GM12801 (cell line): ENCODE measurements around the gene ASB5.

Source experiments
- CTCF ChIP-seq: IDR thresholded peaks from one replicate; pipeline ENCODE4 v1.5.1; 2011; ENCODE audit warnings: control low read depth; ENCODE audit not compliant: insufficient read length; ENCODE audit errors: extremely low read depth

The ASB5 gene

GRCh38 chr4:176291748-176292147 is 22.7 kb upstream of the ASB5 start:
- TF ChIP-seq CTCF, result no peak

- TF ChIP-seq CTCF, result no peak
These were observed 21.5 kb upstream of the ASB5 start for GRCh38 chr4:176290520-176290919.

GRCh38 chr4:176289561-176289960 is 20.5 kb upstream of the ASB5 start:
- no peak for TF ChIP-seq CTCF

GRCh38 chr4:176288020-176288419 is 19.0 kb upstream of the ASB5 start:
- TF ChIP-seq CTCF, result no peak

GRCh38 chr4:176287546-176287945 is 18.5 kb upstream of the ASB5 start:
- no peak for TF ChIP-seq CTCF

GRCh38 chr4:176286728-176287127 is 17.7 kb upstream of the ASB5 start:
- TF ChIP-seq CTCF, result no peak

- no peak for TF ChIP-seq CTCF
These were observed 8.3 kb upstream of the ASB5 start for GRCh38 chr4:176277162-176277904.
